HFFc6 (cell line): ENCODE measurements around the gene TPSB2. TPM values are rescaled to one million over a fixed set of nuclear protein-coding genes. Genes with fewer than 3 reads are reported as not detected.
"Not testable (repeated sequence)": the region's sequence is repeated elsewhere in the genome, so short reads cannot be mapped to it uniquely, and the experiment has no call there.

Experiments used
- DNase-seq: peaks from one replicate; pipeline ENCODE4 v3.0.0-alpha.2; 2018
- H3K27ac Mint-ChIP-seq: 2 replicates; pipeline ENCODE4 v1.8.0; 2020; ENCODE audit warnings: mild to moderate bottlenecking, mixed read lengths
- H3K27me3 Mint-ChIP-seq: 2 replicates; pipeline ENCODE4 v1.8.0; 2021; ENCODE audit warnings: mild to moderate bottlenecking, moderate library complexity, mixed read lengths; ENCODE audit not compliant: insufficient read depth
- H3K36me3 Mint-ChIP-seq: 2 replicates; pipeline ENCODE4 v1.8.0; 2021; ENCODE audit warnings: low read depth, mixed read lengths
- H3K4me1 Mint-ChIP-seq: 2 replicates; pipeline ENCODE4 v1.8.0; 2020; ENCODE audit warnings: low read depth, mixed read lengths
- H3K4me3 Mint-ChIP-seq: 2 replicates; pipeline ENCODE4 v1.8.0; 2020; ENCODE audit warnings: mild to moderate bottlenecking, moderate library complexity, mixed read lengths
- H3K9me3 Mint-ChIP-seq: 2 replicates; pipeline ENCODE4 v1.8.0; 2020; ENCODE audit warnings: mild to moderate bottlenecking, mixed read lengths
- total RNA-seq, 6 experiments: library from RNA; stranded (reverse); fragmentation: NEBNext Ultra II Directional; extraction: Animal tissue kit (Norgen Biotek cat#: 25700); gene quantifications; 2 replicates in 1 of 6; 3 replicates in 5 of 6; pipeline ENCODE4 v1.2.3, GENCODE V29; 2021
- TF ChIP-seq, protein P1 (sequence below): fragments of 200-600 bp; sonication (generic); IDR thresholded peaks from 2 replicates; pipeline ENCODE4 v1.5.0; 2021; ENCODE audit warnings: antibody characterized with exemption, mild to moderate bottlenecking

TPSB2 gene
- total RNA-seq, 6 experiments from 2014 or later = not detected

DNA sequence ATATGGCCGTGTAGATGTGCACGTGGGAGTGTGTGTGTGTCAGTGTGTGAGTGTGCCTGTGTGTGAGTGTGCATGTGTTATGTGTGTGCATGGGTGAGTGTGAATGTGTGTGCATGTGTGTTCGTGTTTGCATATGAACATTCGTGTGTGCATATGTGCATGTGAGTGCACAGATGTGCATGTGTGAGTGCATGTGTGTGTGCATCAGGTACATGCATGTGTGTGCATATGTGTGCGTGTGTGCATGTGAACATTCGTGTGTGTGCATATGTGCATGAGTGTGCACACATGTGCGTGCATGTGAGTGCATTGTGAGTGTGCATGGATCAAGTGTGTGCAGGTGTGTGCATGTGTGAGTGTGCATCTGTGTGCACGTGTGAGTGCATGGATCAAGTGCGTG lies 8.0 kb upstream of the TPSB2 start:
- Mint-ChIP-seq H3K27ac (no peak overlapping the region), H3K4me3 (no peak overlapping the region)

DNA sequence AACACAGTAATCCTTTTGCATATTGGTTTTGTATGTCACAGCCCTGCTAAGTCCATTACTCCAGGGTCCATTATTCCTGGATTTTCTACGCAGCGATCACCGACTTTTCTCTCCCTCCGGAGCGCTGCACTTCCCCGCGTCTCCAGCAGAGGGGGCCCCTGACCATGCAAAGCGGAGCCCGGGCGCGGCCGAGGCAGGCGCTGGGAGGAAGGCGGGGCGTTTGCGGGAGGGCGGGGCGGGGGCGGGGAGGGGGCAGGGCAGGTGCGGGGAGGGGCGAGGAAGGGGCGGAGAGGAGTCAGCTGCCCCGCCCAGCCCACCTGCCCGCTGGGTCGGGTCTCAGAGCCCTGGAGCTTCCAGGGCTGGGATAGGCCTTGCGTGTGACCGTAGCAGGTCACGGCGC lies 6.7 kb upstream of the TPSB2 start:
- not testable (repeated sequence) for H3K27ac Mint-ChIP-seq

More for the DNA sequence above, 8.0 kb upstream of the TPSB2 start:
- DNase-seq = no peak
- no peaks in the 10 kb centered on the region for H3K9me3 Mint-ChIP-seq
- no peaks in the 10 kb centered on the region for H3K36me3 Mint-ChIP-seq
- peaks cover 3% of the 10 kb centered on the region; the same call in 1 of the 2 replicates for H3K27me3 Mint-ChIP-seq
- TF ChIP-seq, protein P1, sequence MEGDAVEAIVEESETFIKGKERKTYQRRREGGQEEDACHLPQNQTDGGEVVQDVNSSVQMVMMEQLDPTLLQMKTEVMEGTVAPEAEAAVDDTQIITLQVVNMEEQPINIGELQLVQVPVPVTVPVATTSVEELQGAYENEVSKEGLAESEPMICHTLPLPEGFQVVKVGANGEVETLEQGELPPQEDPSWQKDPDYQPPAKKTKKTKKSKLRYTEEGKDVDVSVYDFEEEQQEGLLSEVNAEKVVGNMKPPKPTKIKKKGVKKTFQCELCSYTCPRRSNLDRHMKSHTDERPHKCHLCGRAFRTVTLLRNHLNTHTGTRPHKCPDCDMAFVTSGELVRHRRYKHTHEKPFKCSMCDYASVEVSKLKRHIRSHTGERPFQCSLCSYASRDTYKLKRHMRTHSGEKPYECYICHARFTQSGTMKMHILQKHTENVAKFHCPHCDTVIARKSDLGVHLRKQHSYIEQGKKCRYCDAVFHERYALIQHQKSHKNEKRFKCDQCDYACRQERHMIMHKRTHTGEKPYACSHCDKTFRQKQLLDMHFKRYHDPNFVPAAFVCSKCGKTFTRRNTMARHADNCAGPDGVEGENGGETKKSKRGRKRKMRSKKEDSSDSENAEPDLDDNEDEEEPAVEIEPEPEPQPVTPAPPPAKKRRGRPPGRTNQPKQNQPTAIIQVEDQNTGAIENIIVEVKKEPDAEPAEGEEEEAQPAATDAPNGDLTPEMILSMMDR = no peak
- no peaks in the 10 kb centered on the region for H3K4me1 Mint-ChIP-seq

DNA sequence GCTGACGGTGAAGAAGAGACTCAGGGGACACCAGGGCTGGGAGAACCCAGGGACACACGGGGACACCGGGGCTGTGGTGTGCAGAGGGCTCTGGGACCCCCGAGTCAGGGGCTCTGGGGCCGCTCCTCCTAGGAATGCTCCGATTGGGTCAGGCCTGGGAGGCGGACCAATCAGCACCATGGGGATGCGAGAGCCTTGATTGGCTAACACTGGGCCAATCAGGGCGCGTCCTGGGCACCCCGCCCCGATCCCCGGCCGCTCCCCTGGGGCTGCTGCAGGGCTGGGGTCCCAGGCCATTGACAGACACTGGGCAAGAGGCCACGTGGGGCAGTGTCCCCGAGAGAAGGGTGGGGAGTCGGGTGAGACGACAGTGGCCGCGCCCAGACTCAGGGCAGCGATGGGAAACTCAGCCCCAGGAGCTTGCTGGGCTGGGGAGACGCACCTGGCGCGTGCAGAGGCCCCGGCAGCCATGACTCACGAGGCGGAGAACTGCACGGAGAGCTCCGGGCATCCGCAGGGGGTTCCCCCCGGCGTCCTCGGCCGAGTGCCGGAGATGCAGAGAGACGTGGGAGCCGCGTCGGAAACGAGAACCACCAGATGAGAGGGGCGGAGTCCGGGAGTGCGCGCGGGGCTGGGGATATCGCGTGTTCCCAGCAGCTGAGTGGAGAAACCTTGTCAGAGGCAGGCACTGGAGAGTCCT lies 2.2 kb upstream of the TPSB2 start:
- not testable (repeated sequence) for H3K27me3 Mint-ChIP-seq, H3K9me3 Mint-ChIP-seq, H3K27ac Mint-ChIP-seq, H3K36me3 Mint-ChIP-seq, H3K4me1 Mint-ChIP-seq, DNase-seq, H3K4me3 Mint-ChIP-seq

More for the DNA sequence above, 6.7 kb upstream of the TPSB2 start:
- H3K4me3 Mint-ChIP-seq, H3K9me3 Mint-ChIP-seq, H3K27me3 Mint-ChIP-seq, DNase-seq, H3K36me3 Mint-ChIP-seq, H3K4me1 Mint-ChIP-seq: not testable (repeated sequence)

DNA sequence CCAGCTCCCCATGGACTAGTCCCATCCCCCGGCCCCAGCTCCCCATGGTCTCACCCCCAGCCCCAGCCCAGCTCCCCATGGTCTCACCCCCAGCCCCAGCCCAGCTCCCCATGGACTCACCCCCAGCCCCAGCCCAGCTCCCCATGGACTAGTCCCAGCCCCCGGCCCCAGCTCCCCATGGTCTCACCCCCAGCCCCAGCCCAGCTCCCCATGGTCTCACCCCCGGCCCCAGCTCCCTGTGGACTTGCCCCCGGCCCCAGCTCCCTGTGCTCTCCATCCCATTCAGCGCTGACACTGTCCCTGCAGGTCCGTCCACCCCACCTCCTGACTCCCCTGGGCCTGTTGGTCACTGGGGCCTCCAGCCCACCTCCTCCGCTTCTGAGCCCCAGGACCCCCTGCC lies 1.3 kb upstream of the TPSB2 start:
- H3K4me1 Mint-ChIP-seq, H3K27ac Mint-ChIP-seq, H3K27me3 Mint-ChIP-seq, DNase-seq, H3K4me3 Mint-ChIP-seq, H3K36me3 Mint-ChIP-seq, H3K9me3 Mint-ChIP-seq: not testable (repeated sequence)

DNA sequence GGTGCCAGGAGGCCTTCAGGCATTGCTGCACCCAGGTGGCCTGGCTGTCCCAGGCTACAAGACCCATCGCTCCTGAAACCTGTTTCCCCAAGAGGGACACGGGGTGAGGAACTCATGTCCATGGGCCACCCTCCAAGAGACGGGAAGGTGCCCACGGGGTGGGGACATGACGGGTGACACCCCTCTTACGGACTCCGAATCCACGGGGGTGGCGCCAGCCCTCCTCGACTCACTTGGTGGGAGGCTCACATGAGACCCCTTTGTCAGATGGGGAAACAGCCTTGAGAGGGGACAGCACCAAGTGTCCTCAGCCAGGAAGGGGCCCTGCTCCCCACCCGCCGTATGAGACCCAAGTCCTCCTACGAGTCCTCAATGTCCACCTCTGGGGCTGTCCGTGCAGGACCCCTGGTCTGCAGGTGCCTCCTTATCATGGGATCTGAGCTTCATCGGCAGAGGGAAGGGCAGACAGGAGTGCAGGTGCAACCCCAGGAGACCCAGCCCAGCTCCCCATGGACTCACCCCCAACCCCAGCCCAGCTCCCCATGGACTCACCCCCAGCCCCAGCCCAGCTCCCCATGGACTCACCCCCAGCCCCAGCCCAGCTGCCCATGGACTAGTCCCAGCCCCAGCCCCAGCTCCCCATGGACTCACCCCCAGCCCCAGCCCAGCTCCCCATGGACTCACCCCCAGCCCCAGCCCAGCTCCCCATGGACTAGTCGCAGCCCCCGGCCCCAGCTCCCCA lies 658 bp upstream of the TPSB2 start:
- H3K4me3 Mint-ChIP-seq, H3K27me3 Mint-ChIP-seq, H3K4me1 Mint-ChIP-seq, H3K9me3 Mint-ChIP-seq, H3K27ac Mint-ChIP-seq, H3K36me3 Mint-ChIP-seq, DNase-seq: not testable (repeated sequence)

DNA sequence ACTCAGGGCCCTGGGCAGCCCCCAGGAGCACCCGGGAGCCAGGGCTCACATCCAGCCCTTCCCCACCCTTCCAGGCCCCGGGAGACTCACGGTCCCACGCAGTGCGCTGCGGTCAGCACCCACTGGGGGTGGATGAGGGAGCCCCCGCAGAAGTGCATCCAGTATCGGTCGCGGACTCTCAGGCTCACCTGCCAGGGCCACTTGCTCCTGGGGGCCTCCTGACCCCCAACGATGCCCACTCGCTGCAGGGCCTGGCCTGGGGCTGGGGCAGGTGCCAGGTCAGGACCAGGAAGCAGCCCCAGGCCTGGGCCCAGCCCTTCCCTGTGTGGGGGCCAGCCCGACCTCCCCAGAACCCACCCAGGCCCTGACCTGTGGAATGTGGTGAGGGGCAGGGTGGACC lies 508 bp downstream of the TPSB2 start:
- H3K4me1 Mint-ChIP-seq, H3K27ac Mint-ChIP-seq, DNase-seq, H3K9me3 Mint-ChIP-seq, H3K36me3 Mint-ChIP-seq, H3K4me3 Mint-ChIP-seq, H3K27me3 Mint-ChIP-seq: not testable (repeated sequence)

DNA sequence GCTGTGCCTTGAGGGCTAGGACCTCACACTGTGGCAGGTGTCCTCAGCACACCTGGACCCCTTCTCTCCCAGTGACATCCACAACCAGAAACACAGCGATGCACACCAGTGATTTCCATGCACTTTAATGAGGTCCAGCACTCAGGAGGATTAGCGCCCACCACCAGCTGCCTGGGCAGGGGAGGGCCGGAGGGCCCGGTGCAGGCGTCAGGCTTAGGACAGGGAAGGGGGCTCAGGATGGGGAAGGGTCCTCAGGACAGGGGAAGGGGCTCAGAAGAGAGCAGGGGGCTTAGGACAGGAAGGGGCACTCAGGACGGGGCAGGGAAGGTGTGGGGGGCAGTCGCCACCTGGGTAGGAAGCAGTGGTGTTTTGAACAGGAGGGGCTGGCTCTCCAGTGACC lies 1.8 kb downstream of the TPSB2 start:
- H3K9me3 Mint-ChIP-seq, DNase-seq, H3K4me1 Mint-ChIP-seq, H3K4me3 Mint-ChIP-seq, H3K36me3 Mint-ChIP-seq, H3K27me3 Mint-ChIP-seq, H3K27ac Mint-ChIP-seq: not testable (repeated sequence)

DNA sequence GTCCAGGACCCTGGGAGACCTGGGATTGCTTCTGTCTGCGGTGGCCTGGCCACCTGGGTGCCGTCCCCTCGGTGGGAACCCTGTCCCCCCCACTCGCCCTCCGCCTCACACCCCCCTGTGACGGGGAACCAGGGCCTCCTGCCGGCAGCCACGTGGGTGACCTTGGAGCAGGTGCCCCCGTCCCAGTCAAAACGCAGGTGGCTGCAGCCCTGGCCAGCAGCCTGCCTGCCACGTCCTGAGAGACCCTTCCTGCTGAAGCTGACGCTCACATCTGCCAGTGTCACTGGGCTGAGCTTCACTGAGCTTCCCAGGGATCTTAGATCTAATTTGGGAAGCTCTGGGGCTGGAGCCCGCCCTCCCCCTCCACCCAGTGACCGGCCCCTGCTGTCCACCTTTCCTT lies 3.3 kb downstream of the TPSB2 start:
- not testable (repeated sequence) for H3K9me3 Mint-ChIP-seq, H3K4me3 Mint-ChIP-seq, H3K27me3 Mint-ChIP-seq, DNase-seq, H3K27ac Mint-ChIP-seq, H3K36me3 Mint-ChIP-seq, H3K4me1 Mint-ChIP-seq

DNA sequence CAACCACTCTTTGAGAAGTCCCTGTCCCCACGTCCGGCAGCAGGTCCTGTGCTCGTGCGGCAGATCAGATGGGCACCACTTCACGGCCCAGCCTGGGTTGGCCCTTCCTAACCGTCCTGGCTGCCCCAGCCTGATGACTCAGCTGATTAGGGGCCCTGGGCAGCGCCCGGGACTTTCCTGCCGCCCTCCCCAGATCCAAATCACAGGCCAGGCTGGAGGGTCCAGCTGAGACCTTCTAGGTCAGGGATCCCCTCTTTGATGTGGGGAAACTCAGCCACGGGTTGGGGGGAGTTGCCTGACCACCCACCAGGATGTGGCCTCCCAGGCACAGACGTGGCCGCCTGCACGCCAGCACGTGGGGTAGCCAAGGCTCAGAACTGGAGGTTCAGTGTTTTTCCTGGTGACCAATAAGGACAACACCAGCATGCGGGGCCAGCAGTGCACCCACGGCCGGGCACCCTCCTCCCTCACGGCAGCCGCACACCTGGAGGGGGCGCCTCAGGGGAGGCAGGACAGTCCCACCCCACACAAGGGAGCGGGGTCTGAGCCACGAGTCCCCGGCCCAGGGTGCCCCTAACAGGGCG lies 4.2 kb downstream of the TPSB2 start:
- not testable (repeated sequence) for H3K36me3 Mint-ChIP-seq, DNase-seq, H3K27me3 Mint-ChIP-seq, H3K9me3 Mint-ChIP-seq, H3K4me1 Mint-ChIP-seq, H3K4me3 Mint-ChIP-seq, H3K27ac Mint-ChIP-seq
